Measurements from ENCODE around the gene PARVA. TPM values are rescaled to one million over a fixed set of nuclear protein-coding genes. Genes with fewer than 3 reads are reported as not detected.

PARVA gene
- total RNA-seq, 1 experiment from 2014 or later = 10.4 TPM

GRCh38 chr11:12503886-12504285, 126.5 kb downstream of the PARVA start (continued):
- TF ChIP-seq PREB (CRISPR knock-in tag; IDR thresholded peaks at IDR 0.05; ENCODE audit: borderline replicate concordance) (no peak), ATF3 (CRISPR knock-in tag; conservative IDR thresholded peaks at IDR 0.05) (no peak)

GRCh38 chr11:12505183-12505582, 127.8 kb downstream of the PARVA start:
- no peak for TF ChIP-seq ZNF532 (CRISPR knock-in tag; IDR thresholded peaks at IDR 0.05; ENCODE audit: borderline replicate concordance)
- Mint-ChIP-seq H3K27me3 (ENCODE audit: low read depth) (no peaks in the 10 kb centered on the region), H3K4me3 (no peak overlapping the region), H3K9me3 (no peaks in the 10 kb centered on the region), H3K36me3 (no peaks in the 10 kb centered on the region), H3K4me1 (peaks cover 24% of the 10 kb centered on the region), H3K27ac (no peak overlapping the region)
- POLR2A ChIA-PET = no interaction called here
- ATAC-seq (no peak), DNase-seq (ENCODE audit: low spot score) (no peak)
- CTCF ChIA-PET = interaction anchor here (1.2 kb wide), 1 partner anchor 409 kb away, joined by 4 read pairs; no protein-coding TSS in a partner anchor

- Mint-ChIP-seq H3K36me3 (no peaks in the 10 kb centered on the region), H3K4me3 (no peak overlapping the region), H3K9me3 (peaks cover 8% of the 10 kb centered on the region; the same call in 1 of the 2 replicates), H3K27me3 (ENCODE audit: low read depth) (no peaks in the 10 kb centered on the region), H3K4me1 (peaks cover 24% of the 10 kb centered on the region), H3K27ac (no peak overlapping the region)
- CTCF ChIA-PET = no interaction called here
- no peak for DNase-seq (ENCODE audit: low spot score)
- POLR2A ChIA-PET = no interaction called here
- no peak for TF ChIP-seq GABPB1 (CRISPR knock-in tag; IDR thresholded peaks at IDR 0.05)
- TF ChIP-seq FOXK1 (CRISPR knock-in tag; IDR thresholded peaks at IDR 0.05) = no peak
- TF ChIP-seq ZBTB43 (CRISPR knock-in tag; IDR thresholded peaks at IDR 0.05) = no peak
- TF ChIP-seq ZSCAN18 (CRISPR knock-in tag; IDR thresholded peaks at IDR 0.05) = no peak
- TF ChIP-seq SMAD3 (CRISPR knock-in tag; IDR thresholded peaks at IDR 0.05; ENCODE audit: borderline replicate concordance) = no peak
- TF ChIP-seq CDX4 (CRISPR knock-in tag; IDR thresholded peaks at IDR 0.05; ENCODE audit: borderline replicate concordance) = no peak
- no peak for TF ChIP-seq NFATC4 (CRISPR knock-in tag; IDR thresholded peaks at IDR 0.05)
- no peak for TF ChIP-seq TEAD1 (CRISPR knock-in tag; IDR thresholded peaks at IDR 0.05)
- TF ChIP-seq ZNF281 (CRISPR knock-in tag; IDR thresholded peaks at IDR 0.05) = no peak
- no peak for ATAC-seq
These were observed 129.1 kb downstream of the PARVA start for GRCh38 chr11:12506404-12506921.

All from WTC11 (cell line).